Measurements from ENCODE around the gene RASSF5. TPM values are rescaled to one million over a fixed set of nuclear protein-coding genes. Genes with fewer than 3 reads are reported as not detected.

Gene RASSF5
- total RNA-seq, 1 experiment from 2014 or later, result 6.1 TPM

GRCh38 chr1:206590025-206590758, 82.9 kb downstream of the RASSF5 start:
- peaks cover 19% of the 10 kb centered on the region for H3K36me3 Mint-ChIP-seq (ENCODE audit: insufficient read depth, unreplicated experiment)
- BruUV-seq (replicated peaks), result no TSS peak
- no peak overlapping the region for H3K4me3 Mint-ChIP-seq (ENCODE audit: low read depth, unreplicated experiment)
- CTCF ChIA-PET, result no interaction called here
- H3K27me3 Mint-ChIP-seq (ENCODE audit: unreplicated experiment), result no peaks in the 10 kb centered on the region
- no peak for TF ChIP-seq CTCF (IDR thresholded peaks at IDR 0.05; ENCODE audit: unreplicated experiment)
- intact Hi-C loops (cut with micrococcal nuclease; ENCODE audit: unreplicated experiment), result no loop called here
- H3K9me3 Mint-ChIP-seq (ENCODE audit: low read depth, unreplicated experiment), result no peaks in the 10 kb centered on the region
- DNase-seq, result peak; percentile 15
- no peaks in the 10 kb centered on the region for H3K4me1 Mint-ChIP-seq (ENCODE audit: low read depth, unreplicated experiment)
- H3K27ac Mint-ChIP-seq (ENCODE audit: unreplicated experiment), result no peak overlapping the region

GRCh38 chr1:206591226-206591625, 83.9 kb downstream of the RASSF5 start:
- intact Hi-C loops (cut with micrococcal nuclease; ENCODE audit: unreplicated experiment), result no loop called here
- no TSS peak for BruUV-seq (replicated peaks)
- H3K27ac Mint-ChIP-seq (ENCODE audit: unreplicated experiment), result no peak overlapping the region
- peaks cover 23% of the 10 kb centered on the region for H3K36me3 Mint-ChIP-seq (ENCODE audit: insufficient read depth, unreplicated experiment)
- H3K4me1 Mint-ChIP-seq (ENCODE audit: low read depth, unreplicated experiment), result no peaks in the 10 kb centered on the region
- H3K27me3 Mint-ChIP-seq (ENCODE audit: unreplicated experiment), result no peaks in the 10 kb centered on the region
- no peak for DNase-seq
- H3K4me3 Mint-ChIP-seq (ENCODE audit: low read depth, unreplicated experiment), result no peak overlapping the region
- no peaks in the 10 kb centered on the region for H3K9me3 Mint-ChIP-seq (ENCODE audit: low read depth, unreplicated experiment)
- CTCF ChIA-PET, result interaction anchor here (0.7 to 0.8 kb wide), 2 partner anchors 21 to 140 kb away, joined by 4 to 6 read pairs; partner anchors contain the start of gene EIF2D
- no peak for TF ChIP-seq CTCF (IDR thresholded peaks at IDR 0.05; ENCODE audit: unreplicated experiment)

- Mint-ChIP-seq H3K27me3 (ENCODE audit: unreplicated experiment) (no peaks in the 10 kb centered on the region), H3K9me3 (ENCODE audit: low read depth, unreplicated experiment) (no peaks in the 10 kb centered on the region), H3K4me3 (ENCODE audit: low read depth, unreplicated experiment) (no peak overlapping the region), H3K27ac (ENCODE audit: unreplicated experiment) (no peak overlapping the region), H3K4me1 (ENCODE audit: low read depth, unreplicated experiment) (no peaks in the 10 kb centered on the region), H3K36me3 (ENCODE audit: insufficient read depth, unreplicated experiment) (peaks cover 26% of the 10 kb centered on the region)
- intact Hi-C loops (cut with micrococcal nuclease; ENCODE audit: unreplicated experiment), result no loop called here
- no peak for TF ChIP-seq CTCF (IDR thresholded peaks at IDR 0.05; ENCODE audit: unreplicated experiment)
- BruUV-seq (replicated peaks), result no TSS peak
- no peak for DNase-seq
- CTCF ChIA-PET, result interaction anchor here (0.7 to 0.8 kb wide), 2 partner anchors 21 to 141 kb away, joined by 4 to 6 read pairs; partner anchors contain the start of gene EIF2D
Measured at GRCh38 chr1:206591696-206592095, 84.4 kb downstream of the RASSF5 start.

- Mint-ChIP-seq H3K4me1 (ENCODE audit: low read depth, unreplicated experiment) (no peaks in the 10 kb centered on the region), H3K27me3 (ENCODE audit: unreplicated experiment) (no peaks in the 10 kb centered on the region), H3K4me3 (ENCODE audit: low read depth, unreplicated experiment) (no peak overlapping the region), H3K9me3 (ENCODE audit: low read depth, unreplicated experiment) (no peaks in the 10 kb centered on the region), H3K36me3 (ENCODE audit: insufficient read depth, unreplicated experiment) (peaks cover 30% of the 10 kb centered on the region), H3K27ac (ENCODE audit: unreplicated experiment) (no peak overlapping the region)
- CTCF ChIA-PET, result interaction anchor here (0.6 kb wide), 3 partner anchors 27 to 624 kb away, joined by 3 read pairs; no protein-coding TSS in a partner anchor
- BruUV-seq (replicated peaks), result no TSS peak
- intact Hi-C loops (cut with micrococcal nuclease; ENCODE audit: unreplicated experiment), result no loop called here
- TF ChIP-seq CTCF (IDR thresholded peaks at IDR 0.05; ENCODE audit: unreplicated experiment), result no peak
- no peak for DNase-seq
Measured at GRCh38 chr1:206593351-206593925, 86.1 kb downstream of the RASSF5 start.

Measured in Calu3 (cell line).